WTC11 (cell line): ENCODE data around the gene FSTL3. TPM values are rescaled to one million over a fixed set of nuclear protein-coding genes. Genes with fewer than 3 reads are reported as not detected.
A peak's percentile ranks its signal among the peaks of the same experiment; 100 is the strongest.

Experiments used
- ATAC-seq: fragments of 200-7000 bp; cut with Tn5 transposase; 2 replicates; pipeline ENCODE4 v1.10.0; 2021; ENCODE audit warnings: mild to moderate bottlenecking, moderate library complexity
- CTCF ChIA-PET: fragments of 300-600 bp; sonication (Branson Sonifier 250); formaldehyde crosslinking; loops from one replicate; lab custom pipeline; 2021; ENCODE audit warnings: antibody characterized with exemption; lab: Charles Lee
- POLR2A ChIA-PET: fragments of 350-600 bp; sonication (Branson Sonifier 250); formaldehyde crosslinking; loops from one replicate; lab custom pipeline; 2021; ENCODE audit warnings: antibody characterized with exemption; lab: Charles Lee
- DNase-seq: peaks from one replicate; pipeline ENCODE4 v3.0.0; 2021; ENCODE audit warnings: low spot score
- H3K27ac Mint-ChIP-seq: 2 replicates; pipeline ENCODE4 v1.8.0; 2021; ENCODE audit warnings: mixed read lengths
- H3K27me3 Mint-ChIP-seq: 2 replicates; pipeline ENCODE4 v1.8.0; 2021; ENCODE audit warnings: low read depth, mild to moderate bottlenecking, moderate library complexity, mixed read lengths
- H3K36me3 Mint-ChIP-seq: 2 replicates; pipeline ENCODE4 v1.8.0; 2021; ENCODE audit warnings: mixed read lengths
- H3K4me1 Mint-ChIP-seq: 2 replicates; pipeline ENCODE4 v1.8.0; 2022; ENCODE audit warnings: mixed read lengths
- H3K4me3 Mint-ChIP-seq: 2 replicates; pipeline ENCODE4 v1.8.0; 2021; ENCODE audit warnings: mild to moderate bottlenecking, moderate library complexity, mixed read lengths
- H3K9me3 Mint-ChIP-seq: 2 replicates; pipeline ENCODE4 v1.8.0; 2021; ENCODE audit warnings: mixed read lengths
- AFF4 ChIP-seq: sonication (generic); formaldehyde crosslinking; IDR thresholded peaks from 2 replicates; pipeline ENCODE4 v1.8.1; 2023; ENCODE audit warnings: mild to moderate bottlenecking, missing genetic modification reagents, borderline replicate concordance
- CDX4 ChIP-seq: fragments of 250-450 bp; sonication (Bioruptor Pico); IDR thresholded peaks from 2 replicates; pipeline ENCODE4 v1.9.0; 2021; ENCODE audit warnings: moderate library complexity, mild to moderate bottlenecking, inconsistent platforms, borderline replicate concordance
- CREB1 ChIP-seq: sonication (generic); formaldehyde crosslinking; IDR thresholded peaks from 2 replicates; pipeline ENCODE4 v1.8.0; 2023; ENCODE audit warnings: mild to moderate bottlenecking, missing genetic modification reagents
- CREM ChIP-seq: sonication (generic); formaldehyde crosslinking; IDR thresholded peaks from 2 replicates; pipeline ENCODE4 v1.8.1; 2022; ENCODE audit warnings: mild to moderate bottlenecking, missing genetic modification reagents, moderate library complexity
- EMX1 ChIP-seq: fragments of 250-450 bp; sonication (Bioruptor Pico); IDR thresholded peaks from 2 replicates; pipeline ENCODE4 v1.8.0; 2021; ENCODE audit warnings: mild to moderate bottlenecking
- HMGA2 ChIP-seq: fragments of 250-450 bp; sonication (Bioruptor Pico); IDR thresholded peaks from 2 replicates; pipeline ENCODE4 v1.4.0; 2021; ENCODE audit warnings: mild to moderate bottlenecking, moderate library complexity
- HMGXB4 ChIP-seq: sonication (generic); formaldehyde crosslinking; IDR thresholded peaks from 2 replicates; pipeline ENCODE4 v1.8.1; 2023; ENCODE audit warnings: mild to moderate bottlenecking, moderate library complexity, missing genetic modification reagents
- NFATC4 ChIP-seq: fragments of 250-450 bp; sonication (Bioruptor Pico); IDR thresholded peaks from 2 replicates; pipeline ENCODE4 v1.9.0; 2021; ENCODE audit warnings: mild to moderate bottlenecking
- NR2C2 ChIP-seq: sonication (generic); formaldehyde crosslinking; IDR thresholded peaks from 2 replicates; pipeline ENCODE4 v1.8.0; 2022; ENCODE audit warnings: mild to moderate bottlenecking, missing genetic modification reagents
- STAT6 ChIP-seq: sonication (generic); formaldehyde crosslinking; conservative IDR thresholded peaks from 2 replicates; pipeline ENCODE4 v1.8.1; 2023; ENCODE audit warnings: mild to moderate bottlenecking, low read depth, missing genetic modification reagents, moderate library complexity
- TCF7 ChIP-seq: sonication (generic); formaldehyde crosslinking; IDR thresholded peaks from 2 replicates; pipeline ENCODE4 v1.8.0; 2022; ENCODE audit warnings: mild to moderate bottlenecking, low read depth, missing genetic modification reagents, moderate library complexity
- ZBTB43 ChIP-seq: sonication (generic); formaldehyde crosslinking; IDR thresholded peaks from 2 replicates; pipeline ENCODE4 v1.8.1; 2023; ENCODE audit warnings: mild to moderate bottlenecking, missing genetic modification reagents
- ZNF219 ChIP-seq: sonication (generic); formaldehyde crosslinking; IDR thresholded peaks from 2 replicates; pipeline ENCODE4 v1.8.0; 2023; ENCODE audit warnings: missing genetic modification reagents, mild to moderate bottlenecking, borderline replicate concordance
- ZNF317 ChIP-seq: sonication (generic); formaldehyde crosslinking; IDR thresholded peaks from 2 replicates; pipeline ENCODE4 v1.8.1; 2023; ENCODE audit warnings: low read depth, mild to moderate bottlenecking, moderate library complexity, missing genetic modification reagents, borderline replicate concordance
- ZNF416 ChIP-seq: fragments of 250-450 bp; sonication (Bioruptor Pico); IDR thresholded peaks from 2 replicates; pipeline ENCODE4 v1.9.0; 2021; ENCODE audit warnings: mild to moderate bottlenecking, inconsistent platforms
- ZNF423 ChIP-seq: fragments of 250-450 bp; sonication (Bioruptor Pico); IDR thresholded peaks from 2 replicates; pipeline ENCODE4 v2.1.2; 2022; ENCODE audit warnings: mild to moderate bottlenecking, moderate library complexity
- ZNF512 ChIP-seq: sonication (generic); formaldehyde crosslinking; IDR thresholded peaks from 2 replicates; pipeline ENCODE4 v1.8.1; 2022; ENCODE audit warnings: missing genetic modification reagents, borderline replicate concordance
- ZNF671 ChIP-seq: fragments of 250-450 bp; sonication (Bioruptor Pico); IDR thresholded peaks from 2 replicates; pipeline ENCODE4 v1.8.0; 2021; ENCODE audit warnings: mild to moderate bottlenecking
- total RNA-seq: library from RNA; stranded (reverse); gene quantifications from 3 replicates; pipeline ENCODE4 v1.2.3, GENCODE V29; 2021

FSTL3 gene
- total RNA-seq, 1 experiment from 2014 or later = 8.7 TPM

- Mint-ChIP-seq H3K9me3 (peaks cover 9% of the 10 kb centered on the region), H3K27ac (no peak overlapping the region), H3K4me1 (peaks cover 9% of the 10 kb centered on the region), H3K36me3 (0 out of 2 replicates have a peak, but pooled peaks cover 4% of the 10 kb centered on the region), H3K4me3 (no peak overlapping the region), H3K27me3 (no peaks in the 10 kb centered on the region; the same call in 1 of the 2 replicates)
- ATAC-seq (peak; percentile 29), DNase-seq (peak; percentile 42)
- ChIA-PET POLR2A (interaction anchor here (0.6 to 1.3 kb wide), 2 partner anchors 38 to 135 kb away, joined by 3 to 4 read pairs; no protein-coding TSS in a partner anchor), CTCF (interaction anchor here (0.9 to 2.5 kb wide), 5 partner anchors 11 to 48 kb away, joined by 3 to 9 read pairs (median 5); partner anchors contain the start of gene PALM)
- TF ChIP-seq AFF4 (CRISPR knock-in tag) (no peak), CREM (CRISPR knock-in tag) (no peak), HMGXB4 (CRISPR knock-in tag) (no peak), CDX4 (CRISPR knock-in tag) (no peak), ZBTB43 (CRISPR knock-in tag) (no peak), ZNF671 (CRISPR knock-in tag) (no peak)
These were observed 42.9 kb downstream of the FSTL3 start for GRCh38 chr19:718991-719512.

GRCh38 chr19:719636-720344, 43.6 kb downstream of the FSTL3 start:
- H3K36me3 Mint-ChIP-seq = 0 out of 2 replicates have a peak, but pooled peaks cover 4% of the 10 kb centered on the region
- TF ChIP-seq ZNF671 (CRISPR knock-in tag) = no peak
- TF ChIP-seq STAT6 (CRISPR knock-in tag) = no peak
- no peak for TF ChIP-seq ZNF317 (CRISPR knock-in tag)
- TF ChIP-seq ZNF512 (CRISPR knock-in tag) = no peak
- no peak for TF ChIP-seq TCF7 (CRISPR knock-in tag)
- no peak for TF ChIP-seq CREM (CRISPR knock-in tag)
- no peak for TF ChIP-seq EMX1 (CRISPR knock-in tag)
- no peak for TF ChIP-seq ZNF423 (CRISPR knock-in tag)
- TF ChIP-seq ZBTB43 (CRISPR knock-in tag) = no peak
- no peak for TF ChIP-seq NR2C2 (CRISPR knock-in tag)
- no peak for TF ChIP-seq ZNF416 (CRISPR knock-in tag)
- TF ChIP-seq ZNF219 (CRISPR knock-in tag) = no peak
- TF ChIP-seq NFATC4 (CRISPR knock-in tag) = no peak
- TF ChIP-seq CREB1 (CRISPR knock-in tag) = no peak
- no peak for TF ChIP-seq HMGA2
- ATAC-seq (no peak), DNase-seq (no peak)
- no peak overlapping the region for H3K4me3 Mint-ChIP-seq
- H3K4me1 Mint-ChIP-seq = peaks cover 9% of the 10 kb centered on the region
- peaks cover 9% of the 10 kb centered on the region for H3K9me3 Mint-ChIP-seq
- CTCF ChIA-PET = interaction anchor here (1.0 to 2.5 kb wide), 3 partner anchors 11 to 49 kb away, joined by 3 to 9 read pairs (median 5); partner anchors contain the start of gene PALM
- H3K27ac Mint-ChIP-seq = no peak overlapping the region
- POLR2A ChIA-PET = interaction anchor here (0.6 to 1.3 kb wide), 2 partner anchors 39 to 136 kb away, joined by 3 to 4 read pairs; no protein-coding TSS in a partner anchor
- no peaks in the 10 kb centered on the region; the same call in 1 of the 2 replicates for H3K27me3 Mint-ChIP-seq
